ENCODE results near the gene NUP62. TPM values are rescaled to one million over a fixed set of nuclear protein-coding genes. Genes with fewer than 3 reads are reported as not detected.

NUP62 gene
- total and polyA plus RNA-seq, 2 experiments from 2014 or later: 43.3 to 71.3 TPM

- H3K27ac ChIP-seq: no peak overlapping the region
- no peaks in the 10 kb centered on the region for H3K27me3 ChIP-seq
- no peak overlapping the region for H3K4me3 ChIP-seq
- no peaks in the 10 kb centered on the region for H3K9me3 ChIP-seq (ENCODE audit: low read depth)
- TF ChIP-seq, protein P1, sequence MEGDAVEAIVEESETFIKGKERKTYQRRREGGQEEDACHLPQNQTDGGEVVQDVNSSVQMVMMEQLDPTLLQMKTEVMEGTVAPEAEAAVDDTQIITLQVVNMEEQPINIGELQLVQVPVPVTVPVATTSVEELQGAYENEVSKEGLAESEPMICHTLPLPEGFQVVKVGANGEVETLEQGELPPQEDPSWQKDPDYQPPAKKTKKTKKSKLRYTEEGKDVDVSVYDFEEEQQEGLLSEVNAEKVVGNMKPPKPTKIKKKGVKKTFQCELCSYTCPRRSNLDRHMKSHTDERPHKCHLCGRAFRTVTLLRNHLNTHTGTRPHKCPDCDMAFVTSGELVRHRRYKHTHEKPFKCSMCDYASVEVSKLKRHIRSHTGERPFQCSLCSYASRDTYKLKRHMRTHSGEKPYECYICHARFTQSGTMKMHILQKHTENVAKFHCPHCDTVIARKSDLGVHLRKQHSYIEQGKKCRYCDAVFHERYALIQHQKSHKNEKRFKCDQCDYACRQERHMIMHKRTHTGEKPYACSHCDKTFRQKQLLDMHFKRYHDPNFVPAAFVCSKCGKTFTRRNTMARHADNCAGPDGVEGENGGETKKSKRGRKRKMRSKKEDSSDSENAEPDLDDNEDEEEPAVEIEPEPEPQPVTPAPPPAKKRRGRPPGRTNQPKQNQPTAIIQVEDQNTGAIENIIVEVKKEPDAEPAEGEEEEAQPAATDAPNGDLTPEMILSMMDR (IDR thresholded peaks at IDR 0.05; ENCODE audit: low read depth, low read length): no peak
- no peaks in the 10 kb centered on the region for H3K4me1 ChIP-seq (ENCODE audit: low read depth)
- DNase-seq (ENCODE audit: low read depth in 1 of 2, low spot score in 1 of 2): no peak
- no peaks in the 10 kb centered on the region for H3K36me3 ChIP-seq
Measured at GRCh38 chr19:49894011-49894664, 35.2 kb downstream of the NUP62 start.

DNA sequence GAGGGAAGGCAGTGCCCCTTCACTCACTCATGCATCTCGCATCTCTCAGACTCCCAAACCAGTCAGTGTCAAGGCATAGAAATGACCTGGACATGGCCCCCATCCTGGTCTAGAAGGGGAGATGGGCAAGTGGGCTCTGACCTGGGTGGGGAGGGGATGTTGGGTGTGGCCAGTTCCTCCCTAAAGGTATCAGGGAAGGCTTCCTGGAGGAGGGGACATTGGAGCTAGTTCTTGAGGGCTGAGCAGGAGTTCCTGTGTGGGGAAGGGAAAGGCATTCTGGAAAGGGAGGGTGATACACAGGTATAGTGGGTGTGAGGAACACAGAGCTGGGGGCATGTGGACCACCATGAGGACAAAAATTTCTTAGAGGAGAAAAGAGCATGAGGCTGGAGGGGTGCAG lies 36.6 kb downstream of the NUP62 start:
- Histone ChIP-seq H3K9me3 (ENCODE audit: low read depth) (no peaks in the 10 kb centered on the region), H3K4me3 (no peak overlapping the region), H3K4me1 (ENCODE audit: low read depth) (no peaks in the 10 kb centered on the region), H3K36me3 (no peaks in the 10 kb centered on the region), H3K27ac (no peak overlapping the region), H3K27me3 (no peaks in the 10 kb centered on the region)
- TF ChIP-seq, protein P1 (IDR thresholded peaks at IDR 0.05; ENCODE audit: low read depth, low read length): no peak
- DNase-seq (ENCODE audit: low read depth in 1 of 2, low spot score in 1 of 2): no peak

DNA sequence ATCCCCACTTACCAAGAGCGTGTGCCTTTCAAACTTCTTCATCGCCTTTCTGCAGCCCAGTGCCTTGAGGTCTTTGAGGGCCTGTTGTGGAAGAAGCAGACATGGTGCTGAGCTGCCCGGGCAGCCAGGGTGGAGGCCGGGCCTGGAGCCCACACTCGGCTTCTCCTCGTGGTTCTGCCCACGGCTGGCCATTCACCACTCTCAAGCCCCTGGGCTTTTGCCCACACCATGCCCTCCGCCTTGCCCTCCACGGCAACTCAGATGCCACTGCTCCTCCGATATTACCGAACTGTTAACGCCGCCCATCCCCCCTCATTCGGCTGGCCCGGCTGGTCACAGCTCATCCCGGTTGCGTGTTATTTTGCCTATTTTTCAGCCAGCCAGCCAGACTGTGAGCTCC lies 37.9 kb downstream of the NUP62 start:
- TF ChIP-seq, protein P1 (IDR thresholded peaks at IDR 0.05; ENCODE audit: low read depth, low read length): no peak
- DNase-seq (ENCODE audit: low read depth in 1 of 2, low spot score in 1 of 2): no peak
- Histone ChIP-seq H3K27ac (no peak overlapping the region), H3K4me1 (ENCODE audit: low read depth) (no peaks in the 10 kb centered on the region), H3K4me3 (no peak overlapping the region), H3K36me3 (no peaks in the 10 kb centered on the region), H3K9me3 (ENCODE audit: low read depth) (no peaks in the 10 kb centered on the region), H3K27me3 (no peaks in the 10 kb centered on the region)

GRCh38 chr19:49890349-49891311 lies 38.7 kb downstream of the NUP62 start:
- DNase-seq (ENCODE audit: low read depth in 1 of 2, low spot score in 1 of 2): peak in 1 of 2 donors; percentile 64
- H3K27me3 ChIP-seq: no peaks in the 10 kb centered on the region
- no peaks in the 10 kb centered on the region for H3K36me3 ChIP-seq
- H3K4me3 ChIP-seq: peak overlapping the region; percentile 13
- no peak overlapping the region for H3K27ac ChIP-seq
- H3K4me1 ChIP-seq (ENCODE audit: low read depth): no peaks in the 10 kb centered on the region
- TF ChIP-seq, protein P1 (IDR thresholded peaks at IDR 0.05; ENCODE audit: low read depth, low read length): peak; percentile 28
- H3K9me3 ChIP-seq (ENCODE audit: low read depth): no peaks in the 10 kb centered on the region

DNA sequence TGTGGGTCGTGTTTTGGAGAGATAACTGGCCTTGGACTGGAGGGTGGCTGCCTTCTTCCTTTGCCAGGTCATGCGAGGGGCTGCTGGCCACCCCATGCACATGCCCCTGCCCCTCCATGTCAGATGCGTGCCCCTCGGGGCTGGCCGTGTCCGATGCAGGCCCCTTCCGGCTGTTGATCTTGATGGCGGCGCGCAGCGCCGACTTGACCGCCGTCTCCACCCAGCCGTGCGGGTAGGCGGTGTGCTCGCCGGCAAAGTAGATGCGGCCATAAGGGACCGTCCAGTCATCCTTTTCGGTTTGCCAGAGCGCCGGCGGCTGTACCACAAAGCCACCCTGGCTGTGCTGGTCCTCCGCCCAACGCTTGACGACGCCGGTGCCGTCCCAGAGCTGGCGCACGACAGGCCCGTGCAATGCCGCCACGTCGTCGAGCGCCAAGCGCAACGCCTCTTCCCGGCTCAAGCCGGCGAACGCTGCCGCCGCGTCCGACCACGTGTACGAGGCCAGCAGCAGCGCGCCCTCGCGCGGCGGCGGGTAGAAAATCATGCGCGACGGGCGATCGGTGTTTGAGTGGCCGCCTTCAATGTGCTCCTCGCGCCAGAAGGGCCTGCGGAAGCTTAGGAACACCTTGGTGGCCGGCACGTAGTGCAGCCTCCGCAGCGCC lies 39.5 kb downstream of the NUP62 start:
- Histone ChIP-seq H3K36me3 (peaks cover 3% of the 10 kb centered on the region), H3K4me1 (ENCODE audit: low read depth) (no peaks in the 10 kb centered on the region), H3K4me3 (peak overlapping the region; percentile 13), H3K27ac (no peak overlapping the region), H3K27me3 (no peaks in the 10 kb centered on the region), H3K9me3 (ENCODE audit: low read depth) (no peaks in the 10 kb centered on the region)
- peak; percentile 77 to 85 for DNase-seq (ENCODE audit: low read depth in 1 of 2, low spot score in 1 of 2)
- TF ChIP-seq, protein P1 (IDR thresholded peaks at IDR 0.05; ENCODE audit: low read depth, low read length): peak; percentile 70

Measured in cardiac muscle cell (in vitro differentiated cells and primary cell).